Measurements from ENCODE around the gene SCYGR5.

GRCh38 chr2:227696990-227697679 lies 30.5 kb downstream of the SCYGR5 start:
- TF ChIP-seq POLR2A (IDR thresholded peaks at IDR 0.05) (no peak), CTCF (IDR thresholded peaks at IDR 0.05) (no peak)

Measured in lower leg skin (tissue), 3 donors.